ENCODE data around the gene SAMD4B.
A peak's percentile ranks its signal among the peaks of the same experiment; 100 is the strongest.

GRCh38 chr19:39406656-39407409 lies 64.6 kb downstream of the SAMD4B start, which contains the start of gene ZFP36:
- no peak for TF ChIP-seq CTCF (IDR thresholded peaks at IDR 0.05)
- TF ChIP-seq POLR2A (IDR thresholded peaks at IDR 0.05): peak; percentile 99
